Measurements from ENCODE around the gene APOBEC4.
"Not testable (repeated sequence)": the region's sequence is repeated elsewhere in the genome, so short reads cannot be mapped to it uniquely, and the experiment has no call there.

Gene APOBEC4
- total RNA-seq: 0 reads per million in 2 donors

- no peak for DNase-seq
These were observed at the start of gene APOBEC4 for GRCh38 chr1:183652547-183653461. Gene APOBEC4, minus strand, starts transcription at chr1:183653316. Its CDS starts 4,535 bp downstream, at chr1:183648781.

DNA sequence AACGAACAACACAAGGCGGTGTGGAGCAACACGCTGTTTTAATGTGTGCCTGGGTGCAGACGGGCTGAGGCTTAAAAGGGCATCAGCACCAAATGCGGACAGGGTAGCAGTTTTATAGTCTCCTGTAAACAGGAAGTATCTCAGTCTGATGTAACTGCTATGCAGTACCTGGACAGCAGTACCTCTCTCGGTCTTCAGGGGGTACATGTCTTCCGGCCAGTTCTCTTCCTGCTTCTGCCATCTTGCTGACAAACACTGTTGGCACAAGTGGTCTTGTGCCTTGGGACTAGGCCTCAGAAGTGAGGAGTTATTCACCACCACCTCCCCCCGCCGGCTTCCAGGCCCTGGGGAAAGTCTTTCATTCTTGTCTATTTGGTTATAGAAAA lies 49.7 kb upstream of the APOBEC4 start:
- DNase-seq: no peak

DNA sequence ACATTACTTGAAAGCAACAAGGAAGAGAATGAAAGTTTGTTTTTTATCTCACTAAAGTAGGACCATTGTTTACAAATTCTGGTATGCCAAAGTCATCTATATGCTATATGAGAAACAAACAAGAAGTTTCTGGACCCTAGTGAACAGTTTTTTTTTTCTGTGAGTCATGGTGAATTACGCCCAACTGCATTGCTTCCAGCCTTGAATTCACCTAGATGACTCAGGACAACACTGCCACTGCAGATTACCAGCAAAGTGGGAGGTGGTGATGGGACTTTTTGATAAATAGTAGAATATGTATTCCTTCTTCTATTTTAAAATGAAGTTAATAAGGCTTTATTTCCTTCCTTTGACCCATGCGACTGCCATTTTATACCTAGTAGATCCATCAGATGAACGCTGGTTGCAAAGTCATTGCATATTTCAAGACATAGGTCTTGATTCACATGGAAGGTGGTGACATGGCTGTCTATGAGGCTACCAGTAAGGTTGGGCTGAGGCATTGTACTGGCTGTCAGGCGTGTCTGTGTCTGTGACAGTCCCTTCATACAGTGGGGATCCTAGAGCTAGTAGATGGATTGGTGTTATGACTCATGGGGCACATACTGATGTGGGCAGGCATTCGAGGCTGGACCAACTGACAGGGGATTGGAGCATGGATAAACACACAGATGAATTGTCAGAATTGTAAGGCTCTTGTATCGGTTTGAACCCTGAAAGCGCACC lies 49.1 kb upstream of the APOBEC4 start:
- DNase-seq: no peak

- DNase-seq: no peak
These were observed 46.6 kb upstream of the APOBEC4 start for GRCh38 chr1:183699616-183700160.

DNA sequence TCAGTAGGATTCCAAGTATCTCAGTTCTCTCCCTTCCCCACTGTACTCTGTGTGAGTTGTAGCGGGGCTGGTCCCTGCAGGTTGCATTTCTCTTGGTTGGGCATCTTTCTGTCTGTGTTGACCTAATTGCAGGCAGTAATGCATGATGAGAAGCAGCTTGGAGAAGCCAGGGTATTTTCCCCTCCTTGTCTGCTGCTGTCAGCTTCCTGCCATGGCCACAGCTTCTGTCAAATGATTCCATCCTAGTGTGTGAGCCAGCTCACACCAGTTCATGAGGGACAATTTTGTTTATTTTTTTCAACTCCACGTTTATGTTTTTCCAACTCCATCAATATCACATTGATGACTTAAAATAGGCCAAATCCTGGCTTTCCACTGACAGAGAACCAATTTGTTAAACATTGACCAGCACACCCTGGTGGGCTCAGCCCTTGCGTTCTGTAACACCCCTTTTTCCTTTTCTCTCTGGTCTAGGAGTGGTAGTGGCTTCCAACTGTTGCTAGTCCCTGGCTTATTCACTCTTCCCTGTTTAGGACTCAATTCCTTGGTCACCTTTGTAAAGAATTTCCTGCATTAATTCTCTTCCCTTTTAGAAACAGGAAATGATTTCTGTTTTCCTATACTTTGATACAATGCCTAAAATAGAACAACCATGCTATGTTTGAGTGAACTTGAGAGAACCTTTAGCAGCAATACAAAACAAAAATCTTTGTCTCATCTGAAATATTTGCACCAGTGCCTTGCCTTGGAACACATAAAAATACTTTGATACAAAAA lies 44.9 kb upstream of the APOBEC4 start:
- no peak for DNase-seq

DNA sequence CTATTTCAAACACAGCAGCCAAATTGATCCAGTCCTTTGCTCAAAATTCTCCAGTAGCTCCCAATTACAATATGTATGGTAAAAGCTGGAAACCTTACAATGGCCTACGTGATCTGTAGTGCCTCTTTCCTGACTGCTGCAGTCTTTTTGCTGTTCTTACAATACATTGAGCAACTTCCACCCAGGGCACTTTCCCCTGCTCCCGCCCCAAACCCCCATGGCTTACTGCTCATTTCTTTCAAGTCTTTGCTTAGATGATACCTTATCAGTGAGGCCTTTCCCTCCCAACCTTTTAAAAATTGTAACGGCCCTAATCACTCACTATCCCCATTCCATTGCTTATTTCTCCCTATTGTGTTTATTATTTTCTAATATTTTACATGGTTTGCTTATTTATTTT lies 43.9 kb upstream of the APOBEC4 start:
- no peak for DNase-seq

DNA sequence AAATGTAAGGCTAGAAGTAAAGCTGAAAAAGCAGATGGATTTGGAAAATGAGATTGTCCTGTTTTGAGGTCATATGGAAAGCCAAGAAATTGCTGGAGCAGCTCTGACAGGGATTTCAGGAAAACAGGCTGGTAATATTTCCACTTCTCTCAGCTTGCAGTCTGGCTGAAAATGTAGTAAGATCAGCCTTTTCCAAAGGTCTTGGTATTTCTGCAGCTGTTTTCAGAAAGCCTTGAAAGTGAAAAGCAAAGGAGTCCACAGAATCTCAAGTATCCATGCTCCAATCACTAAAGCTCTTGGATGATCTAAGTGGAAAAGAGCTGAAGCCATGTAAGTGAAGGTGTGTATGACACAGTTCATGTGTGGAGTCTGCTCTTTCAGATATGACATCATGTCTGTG lies 41.6 kb upstream of the APOBEC4 start:
- no peak for DNase-seq

DNA sequence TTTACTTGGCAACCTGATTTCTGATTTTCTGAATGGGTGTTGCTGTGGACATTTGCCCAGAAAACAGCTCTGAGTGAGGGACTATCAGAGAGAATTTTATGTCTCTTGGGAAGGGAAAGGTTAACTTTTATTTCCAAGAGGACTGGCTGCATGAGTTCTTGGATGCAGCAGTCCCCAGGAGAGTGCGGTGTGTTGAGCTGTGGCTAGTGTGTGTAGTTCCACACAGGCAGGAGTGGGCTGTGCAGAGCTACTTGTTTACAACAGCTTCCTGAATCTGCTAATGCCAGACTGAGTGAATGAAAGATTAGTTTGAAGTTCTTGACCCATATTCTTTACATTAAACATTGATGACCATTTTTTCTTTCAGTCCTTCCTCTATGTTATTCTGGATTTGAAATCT lies 41.0 kb upstream of the APOBEC4 start:
- DNase-seq: no peak

DNA sequence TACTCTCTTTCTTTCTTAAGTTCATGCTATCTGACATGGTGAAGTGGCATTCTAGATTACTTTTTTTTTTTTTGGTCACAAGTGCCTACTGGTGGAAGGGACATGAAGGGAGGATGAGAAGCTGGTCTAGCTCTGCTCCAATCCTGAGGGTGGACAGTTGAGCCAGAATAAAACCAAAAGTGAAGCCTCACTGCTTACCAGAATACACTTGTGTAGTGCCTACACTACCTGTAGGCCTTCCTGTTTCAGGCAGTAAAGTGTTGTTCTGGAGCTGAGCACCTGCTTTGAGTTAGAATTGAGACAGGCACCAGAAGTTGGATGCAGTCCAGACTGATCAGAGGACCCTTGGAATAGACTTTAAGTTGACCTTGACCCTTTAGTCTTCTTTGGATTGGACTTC lies 40.4 kb upstream of the APOBEC4 start:
- no peak for DNase-seq

DNA sequence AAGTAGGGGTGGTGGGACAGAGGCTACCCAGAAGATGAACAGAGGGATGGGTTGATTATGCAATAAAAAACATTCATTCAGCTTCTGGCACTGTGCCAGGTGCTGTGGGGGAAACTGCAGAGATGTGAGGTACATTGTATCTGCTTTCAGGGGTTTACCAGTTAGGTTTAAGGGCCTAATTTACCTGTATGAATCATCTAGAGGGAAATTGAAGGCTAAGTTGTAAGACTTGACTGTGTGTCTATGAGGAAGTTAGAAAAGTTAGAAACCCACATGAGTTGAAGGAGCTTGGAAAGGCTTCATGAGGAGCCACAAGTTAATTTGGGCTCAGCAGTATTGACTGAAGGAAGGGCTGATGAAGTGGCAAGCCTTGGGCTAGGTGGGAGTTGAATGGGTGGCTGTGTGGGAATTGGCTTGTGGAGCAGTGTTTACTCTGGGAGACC lies 36.7 kb upstream of the APOBEC4 start:
- no peak for DNase-seq

- DNase-seq: no peak
These were observed 35.4 kb upstream of the APOBEC4 start for GRCh38 chr1:183688341-183689060.

DNA sequence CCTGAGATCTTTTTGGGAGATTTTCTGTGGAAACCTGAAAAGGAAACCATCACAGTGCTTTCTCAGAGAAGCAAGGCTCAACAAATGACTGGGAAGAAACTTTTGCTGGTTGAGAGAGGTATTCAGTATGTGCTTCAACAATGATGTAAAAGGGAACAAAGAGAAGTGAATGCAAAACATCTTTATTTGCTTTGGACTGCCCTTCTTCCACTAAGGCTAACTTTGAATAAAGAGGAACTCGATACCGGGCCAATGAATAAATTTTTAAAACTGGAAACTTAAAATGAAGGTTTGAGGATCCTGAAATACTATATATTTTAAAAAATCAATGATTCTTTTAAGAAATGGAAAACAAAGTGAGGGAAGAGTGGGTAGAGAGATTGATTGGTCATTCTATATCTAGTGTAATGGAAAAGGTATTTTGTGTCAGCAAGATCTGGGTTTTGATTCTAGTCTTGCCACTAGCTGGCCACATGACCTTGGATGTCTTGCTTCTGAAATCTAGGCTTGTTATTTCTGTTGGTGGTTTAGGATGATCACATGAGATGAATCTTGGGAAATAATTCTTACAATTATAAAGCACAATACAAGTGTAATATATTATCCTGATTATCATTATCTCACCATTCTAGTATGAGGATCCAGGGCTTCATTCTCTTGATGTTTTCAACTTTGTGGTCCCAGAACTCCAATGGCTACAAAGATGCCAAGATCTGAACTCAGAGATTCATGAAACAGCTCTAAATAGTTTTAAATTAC lies 34.6 kb upstream of the APOBEC4 start:
- DNase-seq: no peak

GRCh38 chr1:183686229-183686628 lies 33.1 kb upstream of the APOBEC4 start:
- DNase-seq: no peak

- DNase-seq: no peak
These were observed 32.1 kb upstream of the APOBEC4 start for GRCh38 chr1:183685112-183685713.

DNA sequence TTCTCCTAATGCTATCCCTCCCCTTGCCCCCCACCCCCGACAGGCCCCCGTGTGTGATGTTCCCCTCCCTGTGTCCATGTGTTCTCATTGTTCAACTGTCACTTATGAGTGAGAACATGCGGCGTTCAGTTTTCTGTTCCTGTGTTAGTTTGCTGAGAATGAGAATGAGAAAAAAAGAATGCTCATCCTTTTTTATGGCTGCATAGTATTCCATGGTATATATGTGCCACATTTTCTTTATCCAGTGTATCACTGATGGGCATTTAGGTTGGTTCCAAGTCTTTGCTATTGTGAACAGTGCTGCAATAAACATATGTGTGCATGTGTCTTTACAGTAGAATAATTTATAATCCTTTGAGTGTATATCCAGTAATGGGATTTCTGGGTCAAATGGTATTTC lies 26.2 kb upstream of the APOBEC4 start:
- not testable (repeated sequence) for DNase-seq

GRCh38 chr1:183678819-183679218 lies 25.7 kb upstream of the APOBEC4 start:
- DNase-seq: no peak

- DNase-seq: no peak
These were observed 23.6 kb upstream of the APOBEC4 start for GRCh38 chr1:183676586-183677189.

GRCh38 chr1:183675883-183676585 lies 22.9 kb upstream of the APOBEC4 start:
- no peak for DNase-seq

- no peak for DNase-seq
These were observed 22.3 kb upstream of the APOBEC4 start for GRCh38 chr1:183675381-183675780.

- no peak for DNase-seq
These were observed 21.8 kb upstream of the APOBEC4 start for GRCh38 chr1:183674886-183675285.

Data from T-helper 9 cell (primary cell).